Activated CD8-positive, alpha-beta T cell treated with anti-CD3 and anti-CD28 coated beads for 36 hours (primary cell): Measurements from ENCODE around the gene FIGLA. TPM values are rescaled to one million over a fixed set of nuclear protein-coding genes. Genes with fewer than 3 reads are reported as not detected.

Experiments
- ATAC-seq: fragments of 200-7000 bp; cut with Tn5 transposase; one replicate; pipeline ENCODE4 v1.10.0; 2021; ENCODE audit warnings: mild to moderate bottlenecking, moderate library complexity
- CTCF ChIA-PET: fragments of 350-600 bp; sonication (Branson Sonifier 250); formaldehyde crosslinking; loops from one replicate; lab custom pipeline; 2021; ENCODE audit warnings: antibody characterized with exemption; lab: Charles Lee
- POLR2A ChIA-PET: fragments of 350-600 bp; sonication (Branson Sonifier 250); formaldehyde crosslinking; loops from one replicate; lab custom pipeline; 2021; ENCODE audit warnings: antibody characterized with exemption; lab: Charles Lee
- DNase-seq: peaks from one replicate; pipeline ENCODE4 v3.0.0-alpha.2; 2020
- H3K27ac Mint-ChIP-seq: one replicate; pipeline ENCODE4 v1.8.0; 2021; ENCODE audit warnings: mild to moderate bottlenecking, mixed read lengths
- H3K27me3 Mint-ChIP-seq: one replicate; pipeline ENCODE4 v1.8.0; 2021; ENCODE audit warnings: mixed read lengths
- H3K36me3 Mint-ChIP-seq: one replicate; pipeline ENCODE4 v1.8.0; 2021; ENCODE audit warnings: low read depth, mixed read lengths
- H3K4me1 Mint-ChIP-seq: one replicate; pipeline ENCODE4 v1.8.0; 2021; ENCODE audit warnings: low read depth, mixed read lengths
- H3K4me3 Mint-ChIP-seq: one replicate; pipeline ENCODE4 v1.8.0; 2021; ENCODE audit warnings: mild to moderate bottlenecking, moderate library complexity, mixed read lengths
- H3K9me3 Mint-ChIP-seq: one replicate; pipeline ENCODE4 v1.8.0; 2021; ENCODE audit warnings: mixed read lengths
- CTCF ChIP-seq: fragments of 200-600 bp; IDR thresholded peaks from one replicate; pipeline ENCODE4 v1.8.0; 2022; ENCODE audit warnings: antibody characterized with exemption, mild to moderate bottlenecking
- intact Hi-C: fragments of 100-400 bp; cut with micrococcal nuclease; formaldehyde crosslinking; loops from one replicate; pipeline ENCODE4 v1.10.0; 2022
- total RNA-seq, 2 experiments: library from RNA; stranded (reverse); gene quantifications; one replicate each; pipeline ENCODE4 v1.2.3, GENCODE V29; 2021

The FIGLA gene
- total RNA-seq, 2 experiments from 2014 or later: not detected

DNA sequence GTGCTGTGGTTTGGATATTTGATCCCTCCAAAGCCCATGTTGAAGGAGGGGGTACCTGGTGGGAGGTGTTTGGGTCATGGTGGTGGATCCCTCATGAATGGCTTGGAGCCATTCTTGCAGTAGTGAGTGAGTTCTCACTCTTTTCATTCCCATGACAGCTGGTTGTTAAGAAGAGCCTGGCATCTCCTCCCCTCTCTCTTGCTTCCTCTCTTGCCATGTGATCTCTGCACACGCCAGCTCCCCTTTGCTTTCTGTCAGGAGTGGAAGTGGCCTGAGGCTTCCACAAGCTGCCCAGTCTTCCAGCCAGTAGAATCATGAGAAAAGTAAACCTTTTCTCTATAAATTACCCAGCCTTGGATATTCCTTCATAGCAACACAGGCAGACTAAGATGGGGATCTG is 31.0 kb downstream of the FIGLA start:
- CTCF ChIA-PET: interaction anchor here (0.7 kb wide), 1 partner anchor 161 kb away, joined by 3 read pairs; no protein-coding TSS in a partner anchor
- no peak for DNase-seq
- H3K27ac Mint-ChIP-seq: no peak overlapping the region
- TF ChIP-seq CTCF: no peak
- H3K4me1 Mint-ChIP-seq: no peaks in the 10 kb centered on the region
- H3K4me3 Mint-ChIP-seq: no peak overlapping the region
- intact Hi-C loops: no loop called here
- H3K9me3 Mint-ChIP-seq: no peaks in the 10 kb centered on the region
- POLR2A ChIA-PET: no interaction called here
- H3K27me3 Mint-ChIP-seq: peaks cover 8% of the 10 kb centered on the region
- no peaks in the 10 kb centered on the region for H3K36me3 Mint-ChIP-seq
- ATAC-seq: no peak

DNA sequence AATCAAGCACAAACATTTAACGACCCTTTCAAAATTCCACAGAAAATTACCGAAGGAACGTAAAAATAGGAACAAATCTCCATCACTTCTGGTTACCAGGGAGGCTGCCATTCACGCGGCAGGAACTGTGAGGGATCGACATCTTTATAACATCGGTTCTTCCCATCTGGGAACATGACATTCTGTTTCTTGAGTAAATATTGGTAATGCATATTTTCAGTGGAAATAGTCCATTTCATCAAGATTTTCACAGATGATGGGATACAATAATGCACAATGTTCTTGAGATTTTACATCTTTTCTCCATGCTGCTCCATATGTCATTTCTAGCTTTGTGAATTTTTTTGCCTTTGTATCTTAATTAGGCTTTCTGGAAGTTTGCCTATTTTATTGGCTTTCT is 32.5 kb downstream of the FIGLA start:
- CTCF ChIA-PET: interaction anchor here (1.1 to 1.3 kb wide), 2 partner anchors 10 to 190 kb away, joined by 3 read pairs; partner anchors contain the start of gene ADD2
- TF ChIP-seq CTCF: no peak

GRCh38 chr2:70757360-70757759 is 33.1 kb downstream of the FIGLA start:
- CTCF ChIA-PET: interaction anchor here (1.3 kb wide), 1 partner anchor 10 kb away, joined by 3 read pairs; the partner anchor contains the start of gene ADD2
- Mint-ChIP-seq H3K27ac (no peak overlapping the region), H3K4me1 (no peaks in the 10 kb centered on the region), H3K4me3 (no peak overlapping the region), H3K36me3 (no peaks in the 10 kb centered on the region), H3K9me3 (no peaks in the 10 kb centered on the region), H3K27me3 (peaks cover 5% of the 10 kb centered on the region)
- POLR2A ChIA-PET: no interaction called here
- no peak for TF ChIP-seq CTCF
- ATAC-seq (no peak), DNase-seq (no peak)
- intact Hi-C loops: no loop called here

More for the DNA sequence above, 32.5 kb downstream of the FIGLA start:
- intact Hi-C loops: no loop called here
- Mint-ChIP-seq H3K4me1 (no peaks in the 10 kb centered on the region), H3K27ac (no peak overlapping the region), H3K36me3 (no peaks in the 10 kb centered on the region), H3K27me3 (peaks cover 5% of the 10 kb centered on the region), H3K4me3 (no peak overlapping the region), H3K9me3 (no peaks in the 10 kb centered on the region)
- POLR2A ChIA-PET: no interaction called here
- DNase-seq (no peak), ATAC-seq (no peak)

DNA sequence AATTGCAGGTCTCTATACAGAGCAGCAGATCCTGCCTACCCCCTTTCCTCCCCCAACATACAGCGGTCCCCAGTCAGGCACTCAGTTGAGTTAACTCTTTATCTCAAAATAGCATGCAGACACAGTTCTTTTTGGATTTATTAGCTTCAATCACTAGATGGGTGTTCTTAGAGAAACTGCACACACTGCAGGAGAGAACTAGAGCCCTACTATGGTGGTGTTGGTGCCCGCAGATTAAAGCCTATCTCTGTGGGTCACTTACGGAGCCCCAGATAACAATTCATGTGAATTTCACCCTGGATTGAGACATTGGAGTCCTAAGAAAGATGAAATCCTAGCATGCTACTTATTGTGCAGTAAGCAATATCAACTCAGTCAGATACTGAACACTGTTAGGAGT is 34.3 kb downstream of the FIGLA start:
- intact Hi-C loops: no loop called here
- H3K27ac Mint-ChIP-seq: no peak overlapping the region
- ChIA-PET CTCF (interaction anchor here (1.0 kb wide), 1 partner anchor 192 kb away, joined by 4 read pairs; no protein-coding TSS in a partner anchor), POLR2A (no interaction called here)
- H3K36me3 Mint-ChIP-seq: no peaks in the 10 kb centered on the region
- DNase-seq (no peak), ATAC-seq (no peak)
- no peaks in the 10 kb centered on the region for H3K4me1 Mint-ChIP-seq
- no peaks in the 10 kb centered on the region for H3K9me3 Mint-ChIP-seq
- H3K4me3 Mint-ChIP-seq: no peak overlapping the region
- TF ChIP-seq CTCF: no peak
- H3K27me3 Mint-ChIP-seq: peaks cover 5% of the 10 kb centered on the region

GRCh38 chr2:70753902-70754301 is 36.5 kb downstream of the FIGLA start:
- ChIA-PET POLR2A (no interaction called here), CTCF (no interaction called here)
- no peak for TF ChIP-seq CTCF
- Mint-ChIP-seq H3K27me3 (peaks cover 9% of the 10 kb centered on the region), H3K4me1 (no peaks in the 10 kb centered on the region), H3K36me3 (no peaks in the 10 kb centered on the region), H3K4me3 (no peak overlapping the region), H3K27ac (no peak overlapping the region), H3K9me3 (no peaks in the 10 kb centered on the region)
- DNase-seq: no peak
- intact Hi-C loops: no loop called here
- ATAC-seq: no peak
